HG03575 (cell line): ENCODE measurements around the gene RERE.

Experiments used
- ATAC-seq: cut with Tn5 transposase; IDR thresholded peaks from one replicate; pipeline ENCODE4 v1.9.1; 2021; ENCODE audit not compliant: unreplicated experiment, insufficient number of reproducible peaks, low FRiP score; ENCODE audit errors: extremely low read depth

Gene RERE

DNA sequence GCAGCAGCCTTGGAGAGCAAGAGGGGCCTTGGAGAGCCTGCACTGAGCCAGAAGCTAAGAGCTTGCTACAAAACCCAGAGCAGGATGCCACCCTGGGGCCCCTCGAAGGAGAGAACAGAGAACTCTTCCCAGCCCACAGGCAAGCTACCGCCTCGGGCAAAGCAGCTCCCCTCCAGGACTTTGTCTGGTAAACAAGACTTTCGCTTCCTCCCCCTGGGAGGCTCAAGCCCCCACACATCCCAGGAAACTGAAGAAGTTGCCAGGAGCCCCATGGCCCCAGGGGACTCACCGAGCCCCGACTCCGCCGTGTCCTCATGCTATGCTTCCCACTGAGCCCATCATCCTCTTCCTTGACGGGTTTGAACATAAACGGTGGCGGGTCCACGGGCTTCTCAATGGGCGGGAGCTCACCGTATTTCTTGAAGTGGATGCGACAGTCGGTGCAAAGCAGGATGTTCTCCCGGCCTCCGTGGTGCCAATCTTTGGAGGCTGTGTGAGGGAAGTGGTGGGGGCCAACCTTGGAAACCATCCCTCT is 453.6 kb downstream of the RERE start:
- no peak for ATAC-seq

DNA sequence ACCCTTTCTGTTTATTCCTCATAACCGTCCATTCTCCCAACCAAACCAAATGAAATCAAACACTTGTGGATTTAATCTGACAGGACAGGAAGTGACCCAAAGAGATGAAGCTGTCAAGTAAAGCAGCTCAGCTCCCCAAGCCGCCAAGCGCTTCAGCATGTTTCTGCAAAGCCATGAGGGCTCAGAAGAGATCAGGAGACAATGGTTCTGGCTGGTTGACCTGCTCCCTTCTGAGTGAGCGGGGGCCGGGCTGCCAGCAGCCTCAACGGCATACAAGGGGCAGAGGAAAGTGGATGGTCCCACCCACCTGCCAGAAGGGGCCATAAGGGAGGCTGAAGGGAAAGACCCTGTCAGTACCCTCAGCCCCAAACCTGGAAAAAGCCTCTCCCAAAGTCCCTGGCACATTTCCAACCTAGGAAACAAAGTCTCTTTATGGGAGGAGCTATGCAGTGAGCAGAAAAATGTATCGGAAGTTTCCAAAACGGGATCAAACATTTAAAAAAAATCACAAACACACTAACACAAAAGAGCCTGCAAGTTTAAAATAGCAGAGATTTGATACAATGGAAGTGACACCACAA is 454.2 kb downstream of the RERE start:
- ATAC-seq, result no peak

- ATAC-seq, result no peak
These were observed 454.7 kb downstream of the RERE start for GRCh38 chr1:8362701-8363101.

GRCh38 chr1:8361198-8361849 is 456.1 kb downstream of the RERE start:
- no peak for ATAC-seq

GRCh38 chr1:8360493-8361197 is 456.8 kb downstream of the RERE start:
- no peak for ATAC-seq

DNA sequence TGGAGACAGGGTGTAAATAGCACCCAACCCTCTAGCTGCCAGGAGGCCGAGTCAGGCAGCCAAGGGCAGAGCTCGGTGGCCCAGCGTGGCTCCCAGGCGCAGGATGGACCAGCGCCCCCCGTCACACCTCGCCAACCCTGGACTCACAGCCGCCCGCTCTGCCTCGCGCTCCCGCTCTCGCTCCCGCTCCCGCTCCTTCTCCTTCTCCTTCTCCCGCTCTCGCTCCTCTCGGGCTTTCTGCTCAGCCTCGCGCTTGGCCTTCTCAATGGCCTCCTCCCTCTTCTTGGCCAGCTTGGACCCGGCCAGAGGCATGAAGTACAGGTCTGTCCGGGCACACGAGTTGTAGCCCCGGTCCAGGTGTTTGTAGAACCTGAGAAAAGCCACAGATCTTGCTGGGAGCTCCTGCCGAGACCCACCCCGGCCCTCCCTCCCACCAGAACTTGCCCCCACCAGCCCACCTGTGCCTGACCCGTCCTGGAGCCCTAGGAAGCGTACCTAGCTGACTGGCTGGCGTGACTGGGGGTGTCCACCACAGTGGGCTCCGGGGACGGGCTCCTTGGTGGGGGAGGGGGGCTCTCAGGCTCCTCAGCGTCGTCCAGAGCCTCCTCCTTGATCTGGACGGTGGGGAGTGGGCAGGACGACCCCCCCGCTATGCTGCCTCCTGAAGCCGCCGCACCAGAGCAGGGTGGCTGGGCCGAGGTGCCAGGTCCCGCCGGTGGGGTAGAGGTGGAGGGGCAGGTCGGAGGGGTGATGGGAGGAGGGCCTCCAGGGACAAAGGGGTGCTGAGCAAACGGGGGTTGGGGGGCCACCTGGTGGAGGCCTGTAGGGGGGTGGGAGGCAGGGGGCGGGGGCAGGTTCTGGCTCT is 457.6 kb downstream of the RERE start:
- ATAC-seq, result no peak

DNA sequence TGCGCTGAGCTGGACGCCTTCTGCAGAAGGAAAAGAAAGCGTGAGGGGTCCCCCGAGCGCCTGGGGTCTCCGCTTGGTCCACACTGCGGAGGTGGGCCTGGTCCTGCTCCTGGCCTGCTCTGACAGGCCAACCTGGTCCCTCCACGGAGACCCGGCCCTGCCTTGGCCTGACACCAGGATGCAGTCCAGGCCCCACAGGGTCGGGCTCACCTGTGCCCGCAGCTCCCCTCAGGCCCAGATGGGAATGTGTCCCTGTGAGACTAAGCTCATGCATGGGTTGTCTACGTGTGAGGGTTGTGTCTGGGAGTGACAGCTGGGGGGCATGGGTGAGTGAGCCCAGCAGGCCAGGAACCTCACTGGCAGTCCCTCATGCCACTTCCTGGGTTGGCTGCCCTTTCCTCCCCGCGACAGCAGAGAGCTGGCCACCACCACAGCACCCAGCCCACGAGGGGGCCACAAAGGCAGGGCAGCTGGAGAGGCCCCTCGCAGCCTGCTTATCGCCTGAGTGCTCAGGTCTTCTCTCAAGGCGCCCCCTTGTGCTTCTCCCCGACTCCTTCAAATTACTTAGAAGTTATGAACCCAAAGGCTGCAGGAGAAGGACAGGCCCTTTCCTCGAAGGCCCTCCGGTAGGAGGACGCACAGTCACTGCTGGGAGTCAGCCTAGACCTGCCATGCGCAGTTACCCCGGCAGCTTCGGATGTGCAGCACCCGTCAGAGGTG is 458.4 kb downstream of the RERE start:
- no peak for ATAC-seq

GRCh38 chr1:8358241-8358896 is 459.1 kb downstream of the RERE start:
- ATAC-seq, result no peak

DNA sequence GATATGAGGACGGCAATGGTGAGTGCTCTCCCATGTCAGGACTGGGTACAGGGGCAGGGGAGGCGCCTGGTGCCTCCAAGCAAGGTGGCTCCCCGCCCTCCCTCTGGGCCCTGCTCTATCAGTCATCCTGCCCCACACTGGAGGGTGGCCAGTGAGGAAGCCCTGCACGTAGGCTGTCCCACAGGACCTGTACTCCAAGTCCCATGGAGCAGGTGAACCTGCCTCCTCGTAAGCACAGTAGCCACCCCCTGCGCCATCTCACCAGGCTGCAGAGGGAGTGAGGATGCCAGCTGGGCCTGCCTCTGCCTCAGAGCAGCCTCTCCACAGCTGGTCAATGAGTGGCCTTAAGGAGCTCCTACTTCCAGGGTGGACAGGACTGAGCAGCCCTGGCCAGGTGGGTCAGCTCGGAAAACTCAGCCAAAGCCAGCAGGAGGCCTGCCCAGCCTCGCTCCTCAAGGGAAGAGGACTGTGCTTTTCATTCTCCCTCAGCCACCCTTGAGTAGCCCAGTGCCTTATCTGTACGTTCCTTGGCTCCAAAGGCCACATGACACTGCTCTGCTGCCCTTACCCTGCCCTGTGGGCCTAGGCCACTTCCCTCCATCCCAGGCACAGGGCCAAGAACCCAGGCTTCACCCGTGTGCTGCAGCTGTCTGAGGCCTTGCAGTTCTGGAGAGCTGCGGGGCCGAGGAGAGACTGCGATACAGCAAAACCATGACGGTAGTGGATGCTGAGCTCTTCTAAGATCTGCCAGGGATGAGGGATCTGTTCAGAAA is 459.9 kb downstream of the RERE start:
- ATAC-seq, result no peak

GRCh38 chr1:8356256-8357209 is 460.9 kb downstream of the RERE start:
- no peak for ATAC-seq

GRCh38 chr1:8355439-8356255 is 461.8 kb downstream of the RERE start:
- no peak for ATAC-seq

DNA sequence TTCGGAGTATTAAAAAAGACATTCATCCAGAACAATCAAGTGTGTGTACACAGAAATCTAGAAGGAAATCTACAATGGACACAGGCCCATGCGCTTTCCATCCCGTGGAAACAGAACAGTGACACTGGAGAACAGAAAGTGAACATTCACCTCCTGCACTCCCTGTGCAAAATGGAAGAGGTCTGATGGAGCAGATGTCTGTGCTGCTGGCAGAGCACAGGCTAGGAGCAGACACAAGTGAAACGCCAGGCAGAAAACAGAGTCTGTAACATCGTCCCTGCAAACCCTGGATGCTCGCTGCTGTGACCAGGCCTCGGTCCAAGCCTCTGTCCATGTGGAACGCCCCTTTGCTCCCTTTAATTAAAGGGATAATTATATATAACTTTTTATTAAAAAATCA is 463.4 kb downstream of the RERE start:
- no peak for ATAC-seq

DNA sequence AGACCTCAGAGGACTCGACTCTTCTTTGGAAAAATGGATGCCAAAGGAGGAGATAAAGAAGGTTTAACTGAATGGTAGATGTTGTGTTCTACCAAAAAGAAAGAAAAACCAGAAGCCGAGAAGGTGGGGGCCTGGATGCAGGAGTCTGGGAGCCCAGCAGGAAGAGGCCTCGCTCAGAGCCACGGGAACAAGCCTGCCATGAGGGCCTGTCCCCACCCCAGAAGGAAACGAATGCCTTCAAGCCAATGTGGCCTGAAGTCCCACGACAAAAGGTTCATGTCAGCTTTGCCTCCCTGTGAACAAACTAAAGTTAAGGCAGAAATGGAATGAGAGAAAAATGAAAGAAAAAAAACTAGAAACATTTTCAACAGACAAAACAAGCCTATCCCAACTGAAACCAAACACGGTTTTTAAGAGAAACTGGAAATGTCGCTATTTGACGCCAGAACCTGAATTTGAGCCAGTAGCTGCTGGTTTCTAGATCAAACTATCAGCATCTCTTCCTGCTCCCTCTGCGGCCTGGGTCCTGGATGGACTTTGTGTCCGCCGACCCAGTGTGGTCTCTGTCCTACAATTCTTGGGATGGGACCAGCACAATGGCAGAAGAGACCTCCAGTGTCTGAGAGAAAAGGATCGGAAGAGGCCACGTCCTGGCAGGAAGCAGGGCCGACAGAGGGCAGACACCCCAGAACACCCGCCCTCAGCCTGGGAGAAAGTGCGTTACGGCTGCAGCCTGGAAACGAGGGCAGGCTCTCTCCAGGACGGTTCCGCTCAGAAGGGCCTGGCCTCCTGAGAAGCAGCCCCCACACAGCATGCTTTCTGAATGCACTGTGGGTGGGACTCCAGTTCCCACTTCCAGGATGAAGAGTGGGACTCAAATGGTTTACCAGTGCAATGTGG is 464.3 kb downstream of the RERE start:
- no peak for ATAC-seq

DNA sequence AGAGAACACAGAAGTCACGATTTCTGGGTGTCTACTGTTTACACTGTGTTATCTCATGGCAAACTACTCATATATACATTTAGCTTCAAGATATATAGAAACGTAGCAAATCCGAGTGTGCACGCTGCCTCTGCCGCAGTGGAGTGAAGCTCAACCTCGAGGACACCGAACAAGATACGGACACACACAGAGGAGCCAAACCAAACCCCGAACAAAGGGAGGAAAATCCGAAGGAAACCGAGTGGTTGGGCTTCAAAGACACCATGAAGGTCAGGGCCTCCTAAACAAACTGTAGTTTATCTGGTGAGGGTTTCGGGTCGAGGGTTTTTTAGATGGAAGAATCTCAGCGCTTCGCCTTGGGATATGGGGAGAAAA is 465.0 kb downstream of the RERE start:
- no peak for ATAC-seq
